Natural killer cell treated with Interleukin-12 subunit alpha and Interleukin-12 subunit beta and Interleukin-15 and Interleukin-18, amount 100 ng/mL, for 72 hours (primary cell): ENCODE results near the gene SGIP1. TPM values are rescaled to one million over a fixed set of nuclear protein-coding genes. Genes with fewer than 3 reads are reported as not detected.

ENCODE experiments used
- ATAC-seq, 2 donors: fragments of 150-1000 bp; cut with Tn5 transposase in 1 of 2; sonication (Bioruptor Pico), chemical (Tn5 transposase) in 1 of 2; 2 replicates each; pipeline ENCODE4 v1.10.0; 2021
- DNase-seq: peaks from one replicate; pipeline ENCODE4 v3.0.0; 2022; ENCODE audit warnings: low spot score
- H3K27ac Mint-ChIP-seq, 2 donors: 1 replicate in 1 of 2; 2 replicates in 1 of 2; pipeline ENCODE4 v1.8.0; 2022; ENCODE audit warnings: mixed read lengths in 2 of 2, mild to moderate bottlenecking in 1 of 2, moderate library complexity in 1 of 2
- H3K27me3 Mint-ChIP-seq, 2 donors: 1 replicate in 1 of 2; 2 replicates in 1 of 2; pipeline ENCODE4 v1.8.0; 2022; ENCODE audit warnings: mixed read lengths in 2 of 2
- H3K36me3 Mint-ChIP-seq: one replicate; pipeline ENCODE4 v1.8.0; 2022; ENCODE audit warnings: mixed read lengths
- H3K4me1 Mint-ChIP-seq, 2 donors: 1 replicate in 1 of 2; 2 replicates in 1 of 2; pipeline ENCODE4 v1.8.0; 2022; ENCODE audit warnings: low read depth in 2 of 2, mixed read lengths in 2 of 2, mild to moderate bottlenecking in 1 of 2
- H3K4me3 Mint-ChIP-seq: one replicate; pipeline ENCODE4 v1.8.0; 2022; ENCODE audit warnings: mixed read lengths
- H3K9me3 Mint-ChIP-seq: 2 replicates; pipeline ENCODE4 v1.8.0; 2022; ENCODE audit warnings: mixed read lengths
- total RNA-seq, 2 donors: library from RNA; stranded (reverse); gene quantifications; one replicate each; pipeline ENCODE4 v1.2.3, GENCODE V29; 2022

SGIP1 gene
- total RNA-seq, 2 donors from 2014 or later: not detected

DNA sequence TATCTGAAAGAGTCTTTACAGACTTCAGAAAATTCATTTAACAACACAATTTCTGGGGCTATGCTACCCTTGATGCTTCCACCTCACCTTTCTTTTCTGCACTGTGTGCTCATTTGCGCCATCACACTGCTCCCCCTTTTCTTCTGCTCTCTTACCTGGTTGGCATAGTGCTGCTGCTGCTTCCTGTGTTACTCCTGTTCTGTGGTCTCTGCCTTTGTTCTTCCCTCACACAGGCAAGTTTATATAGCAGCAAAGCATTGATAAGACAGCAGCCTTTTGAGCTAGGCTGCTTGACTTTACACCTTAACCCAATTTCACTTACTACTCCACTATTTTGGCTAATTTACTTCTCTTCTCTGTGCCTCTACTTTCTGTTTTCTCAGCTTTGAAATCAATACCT is 18.3 kb downstream of the SGIP1 start:
- Mint-ChIP-seq H3K4me3 (no peak overlapping the region), H3K9me3 (peaks cover 3% of the 10 kb centered on the region), H3K27me3 (peaks cover 13 to 23% of the 10 kb centered on the region in 2 donors), H3K27ac (no peak overlapping the region), H3K36me3 (no peaks in the 10 kb centered on the region), H3K4me1 (no peaks in the 10 kb centered on the region)
- DNase-seq (no peak), ATAC-seq (no peak)

DNA sequence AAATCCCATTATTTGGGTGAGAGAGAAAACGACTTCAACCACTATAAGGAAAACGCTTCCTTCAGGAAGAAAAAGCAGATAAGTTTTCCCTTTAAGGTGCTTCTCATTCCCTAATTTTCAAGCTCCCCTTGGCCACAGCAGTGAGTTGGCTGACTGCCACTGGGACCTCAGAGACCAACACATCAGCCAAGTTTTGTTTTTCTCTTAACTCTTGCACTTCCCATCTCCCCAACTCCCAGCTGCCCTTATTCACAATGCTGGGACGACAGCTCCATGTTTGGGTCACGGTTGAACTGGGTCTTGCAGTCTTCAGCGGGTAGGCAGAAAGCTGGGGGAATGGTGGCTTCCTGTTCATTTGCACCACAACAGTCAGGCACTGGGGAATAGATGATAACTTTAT is 18.9 kb downstream of the SGIP1 start:
- DNase-seq: no peak
- Mint-ChIP-seq H3K36me3 (no peaks in the 10 kb centered on the region), H3K27ac (no peak overlapping the region), H3K27me3 (peaks cover 8 to 23% of the 10 kb centered on the region in 2 donors), H3K4me1 (no peaks in the 10 kb centered on the region), H3K9me3 (peaks cover 3% of the 10 kb centered on the region), H3K4me3 (no peak overlapping the region)
- ATAC-seq: no peak

DNA sequence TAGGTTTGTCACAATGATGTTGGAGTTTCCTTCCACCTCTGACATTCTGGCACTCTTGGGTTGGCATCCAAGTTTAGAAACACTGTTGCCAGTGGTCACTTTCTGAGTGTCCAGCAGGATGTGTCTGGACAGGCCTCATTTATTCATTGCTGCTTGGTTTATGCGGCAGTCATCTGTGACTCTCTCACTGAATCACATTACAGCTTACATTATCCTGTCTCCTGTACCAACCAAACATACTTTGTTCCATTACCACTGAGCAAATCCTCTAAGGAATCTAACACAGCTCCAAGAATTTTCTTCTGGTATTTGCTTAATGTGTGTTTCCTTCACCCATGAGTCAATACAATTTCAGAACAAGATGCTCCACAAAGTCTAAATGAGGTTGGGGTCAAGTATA is 19.9 kb downstream of the SGIP1 start:
- ATAC-seq (no peak), DNase-seq (no peak)
- Mint-ChIP-seq H3K27me3 (peaks cover 7 to 21% of the 10 kb centered on the region in 2 donors), H3K4me3 (no peak overlapping the region), H3K4me1 (no peaks in the 10 kb centered on the region), H3K9me3 (peaks cover 3% of the 10 kb centered on the region), H3K36me3 (no peaks in the 10 kb centered on the region), H3K27ac (no peak overlapping the region)

DNA sequence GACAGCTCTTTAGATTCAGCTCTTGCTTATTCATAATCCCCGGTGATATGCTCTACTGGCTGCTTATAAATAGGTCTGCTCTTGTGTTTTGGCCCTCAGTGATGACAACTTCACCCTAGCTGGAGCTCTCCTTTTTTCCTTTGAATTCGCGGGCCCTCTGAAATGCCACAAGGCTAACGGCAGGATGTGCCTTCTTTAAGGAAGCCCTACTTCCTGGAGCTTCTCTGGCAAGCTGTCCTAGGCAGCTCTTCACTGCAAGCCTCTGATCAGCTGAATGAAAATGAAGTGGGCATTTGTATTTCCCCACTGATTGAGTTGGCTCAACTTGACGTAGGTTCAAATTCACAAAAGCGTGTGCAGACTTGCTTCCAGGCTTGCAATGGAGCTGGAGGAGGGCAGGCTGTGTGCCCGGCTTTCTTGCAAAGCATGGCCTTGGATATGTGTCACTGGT is 22.2 kb downstream of the SGIP1 start:
- H3K4me3 Mint-ChIP-seq: no peak overlapping the region
- no peak for DNase-seq
- H3K36me3 Mint-ChIP-seq: no peaks in the 10 kb centered on the region
- H3K9me3 Mint-ChIP-seq: peaks cover 3% of the 10 kb centered on the region
- ATAC-seq: no peak
- no peak overlapping the region for H3K27ac Mint-ChIP-seq
- H3K4me1 Mint-ChIP-seq: no peaks in the 10 kb centered on the region
- H3K27me3 Mint-ChIP-seq: peaks cover 7 to 16% of the 10 kb centered on the region in 2 donors

DNA sequence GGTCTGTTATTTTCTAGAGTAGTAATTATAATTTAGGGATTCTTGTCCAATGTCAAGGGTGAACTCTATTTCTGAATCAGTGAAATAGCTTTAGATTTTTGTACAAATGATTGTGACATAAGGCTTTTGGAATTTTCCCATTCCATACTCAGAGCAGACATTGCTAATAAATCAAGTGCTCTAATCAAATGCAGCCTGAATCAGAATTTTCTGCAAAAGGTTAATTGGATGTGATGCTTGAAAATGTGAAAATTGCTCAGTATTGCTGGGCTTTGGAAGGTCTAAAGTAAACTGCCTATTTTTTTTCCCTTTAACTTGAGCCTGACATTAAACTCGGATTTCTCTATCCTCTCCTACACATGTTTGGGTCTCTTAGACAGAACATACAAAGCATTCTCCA is 23.2 kb downstream of the SGIP1 start:
- H3K4me3 Mint-ChIP-seq: no peak overlapping the region

DNA sequence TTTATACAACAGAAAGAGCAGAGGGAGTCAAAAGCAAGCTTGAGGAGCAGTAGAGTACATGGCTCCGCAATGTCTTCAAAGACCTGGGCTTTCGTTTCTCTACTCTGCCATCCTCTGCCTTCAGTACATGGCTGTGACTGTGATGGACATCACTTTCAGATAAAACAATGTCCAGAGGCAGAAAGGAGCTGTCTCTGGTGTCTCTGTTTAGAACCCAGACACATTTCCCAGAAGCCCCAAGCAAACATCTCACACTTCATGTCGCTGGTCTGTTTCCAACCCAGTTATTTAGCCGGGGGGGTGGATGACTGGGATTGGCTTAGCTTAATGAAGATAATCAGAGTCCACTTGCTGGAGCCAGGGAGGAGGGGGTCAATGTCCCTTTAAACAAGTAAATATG is 25.6 kb downstream of the SGIP1 start:
- Mint-ChIP-seq H3K9me3 (no peaks in the 10 kb centered on the region), H3K27me3 (peaks cover 8 to 27% of the 10 kb centered on the region in 2 donors), H3K27ac (no peak overlapping the region), H3K4me1 (no peaks in the 10 kb centered on the region), H3K36me3 (no peaks in the 10 kb centered on the region), H3K4me3 (no peak overlapping the region)
- DNase-seq: no peak
- ATAC-seq: no peak

More for the DNA sequence above, 23.2 kb downstream of the SGIP1 start:
- DNase-seq (no peak), ATAC-seq (no peak)
- Mint-ChIP-seq H3K4me1 (no peaks in the 10 kb centered on the region), H3K27ac (no peak overlapping the region), H3K27me3 (peaks cover 9 to 23% of the 10 kb centered on the region in 2 donors), H3K36me3 (no peaks in the 10 kb centered on the region), H3K9me3 (peaks cover 3% of the 10 kb centered on the region)

DNA sequence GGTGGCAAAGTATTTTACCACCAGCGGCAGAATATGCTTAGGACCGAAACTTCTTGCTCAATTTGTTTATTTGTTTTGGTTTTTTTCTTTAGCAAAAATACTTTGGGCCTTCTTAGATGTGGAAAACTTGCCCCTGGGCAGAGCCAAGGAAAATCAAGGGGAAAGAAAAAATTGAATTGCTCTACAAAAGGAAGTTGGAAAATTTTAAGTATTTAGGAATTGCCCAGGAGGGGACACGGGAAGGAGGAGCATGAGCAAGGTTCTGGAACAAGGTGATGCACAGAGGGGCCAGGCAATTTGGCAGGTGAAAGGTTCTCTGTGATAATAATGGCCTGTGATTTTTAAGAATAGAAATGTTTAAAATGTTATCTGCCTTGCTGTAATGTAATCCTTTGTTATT is 28.6 kb downstream of the SGIP1 start:
- Mint-ChIP-seq H3K9me3 (no peaks in the 10 kb centered on the region), H3K4me1 (no peaks in the 10 kb centered on the region), H3K4me3 (no peak overlapping the region), H3K27ac (no peak overlapping the region), H3K36me3 (no peaks in the 10 kb centered on the region), H3K27me3 (peaks cover 4 to 33% of the 10 kb centered on the region in 2 donors)
- ATAC-seq (no peak), DNase-seq (no peak)

DNA sequence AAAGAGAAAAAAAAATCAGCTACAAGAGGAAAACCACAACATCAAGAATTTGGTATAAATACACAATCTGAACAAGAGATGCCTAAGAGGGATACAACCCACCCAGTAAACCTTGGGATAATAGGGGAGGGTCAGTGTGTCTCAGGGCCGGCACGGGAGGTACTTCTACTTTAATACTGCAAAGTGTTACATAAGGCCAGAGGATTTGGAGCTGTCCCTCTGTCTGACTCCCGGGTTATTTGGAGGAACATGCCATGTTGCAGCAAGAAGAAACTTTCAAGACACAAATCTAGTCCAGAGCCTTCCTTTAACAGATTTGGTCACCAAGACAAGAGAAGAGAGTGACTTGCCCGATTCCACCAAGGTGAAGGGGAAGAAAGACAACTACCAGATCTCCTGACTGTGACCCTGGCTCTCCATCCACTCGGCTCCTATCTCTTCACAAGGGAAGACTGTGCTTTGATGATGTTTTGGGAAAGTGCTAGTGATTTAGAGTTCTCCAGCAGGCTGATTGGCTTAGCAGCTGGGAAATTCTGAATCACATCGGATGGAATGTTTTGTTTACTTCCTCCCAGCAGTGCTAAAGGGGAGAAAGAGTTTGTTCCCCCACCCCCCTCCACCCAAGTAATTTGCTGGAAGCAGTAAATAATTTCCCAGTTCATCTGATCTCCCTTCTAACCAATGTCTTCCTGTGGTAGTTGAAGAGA is 29.3 kb downstream of the SGIP1 start:
- H3K4me1 Mint-ChIP-seq: no peaks in the 10 kb centered on the region
- DNase-seq (no peak), ATAC-seq (no peak)
- H3K27ac Mint-ChIP-seq: no peak overlapping the region
- no peak overlapping the region for H3K4me3 Mint-ChIP-seq
- H3K9me3 Mint-ChIP-seq: no peaks in the 10 kb centered on the region
- no peaks in the 10 kb centered on the region for H3K36me3 Mint-ChIP-seq
- peaks cover 7 to 33% of the 10 kb centered on the region in 2 donors for H3K27me3 Mint-ChIP-seq

DNA sequence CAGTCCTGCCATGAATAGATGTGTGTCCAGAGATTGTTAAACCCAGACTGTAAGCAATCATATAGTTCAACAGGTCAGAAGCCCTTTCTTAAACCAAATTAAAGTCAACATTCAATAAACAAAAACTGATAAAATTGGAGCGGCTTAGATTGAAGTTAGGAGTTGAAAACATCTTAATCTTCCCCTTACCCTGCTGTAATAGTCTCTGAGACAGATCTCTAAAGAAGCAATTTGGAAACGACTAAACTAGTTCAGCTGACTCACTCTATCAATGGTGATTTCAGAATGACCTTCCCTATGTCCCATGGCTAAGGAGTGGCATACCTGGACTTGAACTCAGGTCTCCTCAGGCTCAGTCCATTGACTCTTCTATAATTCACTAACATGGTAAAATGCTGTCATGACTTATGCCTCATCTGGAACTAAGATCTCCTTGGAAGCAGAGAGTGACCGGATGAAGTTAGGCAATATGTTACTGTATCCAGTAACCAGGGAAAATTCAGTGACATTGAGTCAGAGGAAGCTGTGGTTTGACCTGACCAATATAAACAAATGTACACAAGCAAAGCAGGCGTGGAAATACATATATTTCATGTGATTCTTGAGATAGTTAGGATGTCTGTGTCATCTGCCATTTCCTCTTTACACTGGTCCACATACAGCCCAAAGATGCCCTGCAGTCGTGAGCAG is 30.1 kb downstream of the SGIP1 start:
- ATAC-seq: peak; percentile 11 to 31
- no peaks in the 10 kb centered on the region for H3K9me3 Mint-ChIP-seq
- H3K27me3 Mint-ChIP-seq: peaks cover 7 to 33% of the 10 kb centered on the region in 2 donors

DNA sequence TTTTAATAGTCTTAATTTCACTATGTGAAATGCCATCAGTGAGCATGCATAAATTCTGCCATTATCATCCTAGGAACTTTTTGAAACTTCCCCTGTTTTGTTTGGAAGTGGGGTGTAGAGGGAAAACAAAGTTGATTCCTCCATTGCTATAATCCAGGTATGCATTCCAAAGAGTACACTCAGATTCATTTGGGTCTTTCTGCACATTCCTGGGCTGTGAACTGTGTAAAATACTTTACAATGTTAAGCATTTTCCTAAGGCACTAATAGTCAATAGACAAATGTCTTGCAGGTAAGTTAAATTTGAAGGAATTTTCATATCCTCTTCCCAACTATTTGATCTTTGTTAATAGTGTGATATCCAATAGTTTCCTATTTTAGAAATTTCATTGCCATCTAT is 36.2 kb downstream of the SGIP1 start:
- Mint-ChIP-seq H3K4me1 (no peaks in the 10 kb centered on the region), H3K4me3 (no peak overlapping the region), H3K9me3 (no peaks in the 10 kb centered on the region), H3K27ac (no peak overlapping the region), H3K27me3 (peaks cover 7 to 20% of the 10 kb centered on the region in 2 donors), H3K36me3 (no peaks in the 10 kb centered on the region)
- ATAC-seq (no peak), DNase-seq (no peak)

More for the DNA sequence above, 30.1 kb downstream of the SGIP1 start:
- no peaks in the 10 kb centered on the region for H3K36me3 Mint-ChIP-seq
- no peak overlapping the region for H3K4me3 Mint-ChIP-seq
- no peak overlapping the region for H3K27ac Mint-ChIP-seq
- no peak for DNase-seq
- no peaks in the 10 kb centered on the region for H3K4me1 Mint-ChIP-seq

DNA sequence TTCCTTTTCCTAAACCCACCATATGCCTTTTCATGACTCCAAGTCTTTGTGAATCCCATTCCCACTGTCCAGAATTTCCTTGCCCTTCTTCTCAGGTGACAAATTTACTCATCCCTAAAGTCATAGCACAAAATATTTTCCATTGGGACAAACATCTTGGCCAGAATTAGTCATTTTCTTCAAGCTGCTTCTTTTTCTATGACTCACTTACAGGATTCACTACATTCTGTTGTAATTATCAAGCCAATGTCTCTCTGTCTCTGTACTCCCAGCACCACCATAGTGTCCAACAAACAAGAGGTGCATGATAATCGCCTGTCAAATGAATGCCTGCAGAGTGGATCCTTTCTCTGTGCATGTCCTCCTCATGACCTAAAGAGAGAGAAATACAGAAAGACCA is 37.8 kb downstream of the SGIP1 start:
- Mint-ChIP-seq H3K4me3 (no peak overlapping the region), H3K36me3 (no peaks in the 10 kb centered on the region), H3K4me1 (no peaks in the 10 kb centered on the region), H3K9me3 (no peaks in the 10 kb centered on the region), H3K27me3 (peaks cover 10 to 22% of the 10 kb centered on the region in 2 donors), H3K27ac (no peak overlapping the region)
- ATAC-seq (no peak), DNase-seq (no peak)

DNA sequence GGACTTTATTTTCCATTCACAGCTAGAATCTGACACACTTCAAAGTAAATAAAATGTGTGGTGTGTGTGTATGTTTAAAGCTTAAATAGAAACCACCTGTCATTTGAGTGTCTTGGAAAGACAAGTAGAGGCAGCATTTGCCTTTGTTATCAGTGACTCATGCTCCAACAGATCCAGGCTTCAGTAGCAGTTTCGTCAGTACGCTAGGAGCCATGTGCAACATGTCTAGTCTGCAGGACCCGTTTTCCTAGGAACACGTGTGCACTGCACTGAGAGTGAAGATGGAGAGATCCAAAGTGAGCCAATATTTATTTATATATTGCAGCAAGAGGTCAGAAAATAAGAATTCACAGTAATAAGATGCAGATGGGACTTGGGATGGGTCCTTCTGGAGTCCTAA is 41.8 kb downstream of the SGIP1 start:
- Mint-ChIP-seq H3K4me3 (no peak overlapping the region), H3K4me1 (no peaks in the 10 kb centered on the region), H3K27me3 (peaks cover 14 to 29% of the 10 kb centered on the region in 2 donors), H3K9me3 (no peaks in the 10 kb centered on the region), H3K27ac (no peak overlapping the region), H3K36me3 (no peaks in the 10 kb centered on the region)
- DNase-seq (no peak), ATAC-seq (no peak)

DNA sequence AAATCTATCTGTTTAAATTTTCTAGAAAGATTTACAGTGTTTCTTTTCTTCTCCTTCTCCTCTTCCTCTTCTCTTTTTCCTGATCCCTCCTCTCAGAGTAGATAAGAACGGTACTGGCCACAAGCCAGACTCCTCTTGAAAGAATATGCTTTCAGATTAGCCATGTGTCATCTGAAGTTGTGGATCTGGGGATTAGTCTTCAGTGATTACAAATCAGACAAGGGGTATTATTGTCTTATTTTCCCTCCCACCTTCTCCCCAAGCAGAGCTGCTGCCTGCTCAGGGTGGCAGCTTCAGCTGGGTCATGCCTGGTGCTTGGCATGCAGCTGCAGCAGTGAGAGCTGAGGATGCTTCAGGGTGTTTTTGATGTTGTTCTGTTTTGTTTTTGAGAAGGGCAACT is 42.7 kb downstream of the SGIP1 start:
- Mint-ChIP-seq H3K27ac (no peak overlapping the region), H3K4me1 (no peaks in the 10 kb centered on the region), H3K36me3 (no peaks in the 10 kb centered on the region), H3K9me3 (no peaks in the 10 kb centered on the region), H3K27me3 (peaks cover 14 to 25% of the 10 kb centered on the region in 2 donors), H3K4me3 (no peak overlapping the region)
- ATAC-seq (no peak), DNase-seq (no peak)

DNA sequence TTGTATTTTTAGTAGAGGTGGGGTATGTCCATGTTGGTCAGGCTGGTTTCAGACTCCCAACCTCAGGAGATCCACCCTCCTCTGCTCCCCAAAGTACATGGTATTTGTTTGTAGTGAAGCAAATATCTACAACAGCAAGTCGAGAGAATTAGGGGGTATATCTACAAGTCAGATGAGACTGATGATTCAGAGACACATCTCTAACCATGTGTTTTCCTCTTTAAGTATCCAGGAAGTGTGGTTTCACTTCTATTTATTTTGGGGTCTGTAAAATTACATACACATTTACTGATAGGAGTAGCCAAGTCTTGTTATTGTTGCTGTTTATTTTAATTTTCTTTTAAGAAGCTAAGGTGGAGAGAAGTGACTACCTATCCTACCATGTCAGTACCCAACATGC is 44.9 kb downstream of the SGIP1 start:
- ATAC-seq (no peak), DNase-seq (no peak)
- peaks cover 9 to 25% of the 10 kb centered on the region in 2 donors for H3K27me3 Mint-ChIP-seq
- no peak overlapping the region for H3K27ac Mint-ChIP-seq
- no peak overlapping the region for H3K4me3 Mint-ChIP-seq
- H3K36me3 Mint-ChIP-seq: no peaks in the 10 kb centered on the region
- H3K9me3 Mint-ChIP-seq: peaks cover 2% of the 10 kb centered on the region
- no peaks in the 10 kb centered on the region for H3K4me1 Mint-ChIP-seq
